HepG2 (cell line): ENCODE measurements around the gene CREBZF. TPM values are rescaled to one million over a fixed set of nuclear protein-coding genes. Genes with fewer than 3 reads are reported as not detected.

ENCODE experiments used
- CREB1 ChIP-seq, 2 experiments: fragments of 450-650 bp in 1 of 2; IDR thresholded peaks; 2 replicates each; pipeline ENCODE4 v1.6.1; 2016 to 2017; ENCODE audit warnings: control low read depth in 1 of 2, mild to moderate bottlenecking in 1 of 2, missing compliant biosample characterization in 1 of 2, missing genetic modification characterization in 1 of 2
- HDAC6 ChIP-seq: fragments of 200-600 bp; sonication (generic); IDR thresholded peaks from 2 replicates; pipeline ENCODE4 v1.7.0; 2017; ENCODE audit warnings: mild to moderate bottlenecking, antibody characterized with exemption, low read length, low read depth
- JUNB ChIP-seq: sonication (generic); formaldehyde crosslinking; IDR thresholded peaks from 2 replicates; pipeline ENCODE4 v1.8.0; 2022; ENCODE audit warnings: missing genetic modification reagents, mild to moderate bottlenecking, borderline replicate concordance
- KDM1A ChIP-seq: IDR thresholded peaks from 2 replicates; pipeline ENCODE4 v1.6.1; 2016; ENCODE audit warnings: missing compliant biosample characterization
- NFIC ChIP-seq: IDR thresholded peaks from 2 replicates; pipeline ENCODE4 v1.6.1; 2012; ENCODE audit warnings: mild to moderate bottlenecking, low read length, inconsistent platforms
- SIN3A ChIP-seq: IDR thresholded peaks from 2 replicates; pipeline ENCODE4 v1.6.1; 2011; ENCODE audit warnings: low read depth, mild to moderate bottlenecking, control low read depth, low read length, borderline replicate concordance
- ZBTB8A ChIP-seq: sonication (generic); formaldehyde crosslinking; IDR thresholded peaks from 2 replicates; pipeline ENCODE4 v1.4.0; 2020; ENCODE audit warnings: mild to moderate bottlenecking, low read depth, missing genetic modification reagents, borderline replicate concordance
- ZNF83 ChIP-seq: sonication (generic); formaldehyde crosslinking; IDR thresholded peaks from 2 replicates; pipeline ENCODE4 v1.4.0; 2020; ENCODE audit warnings: missing genetic modification reagents, mild to moderate bottlenecking, borderline replicate concordance
- polyA plus RNA-seq, 8 experiments: library from polyadenylated mRNA; depleted of rRNA in 3 of 8; stranded (reverse) in 7 of 8; unstranded in 1 of 8; fragments of >200 nt; fragmentation: Illumina TruSeq in 4 of 8; extraction: Trizol in 4 of 8; gene quantifications; 2 replicates each; pipeline versions ENCODE4 v1.2.1 to v1.2.3, GENCODE V29; 2011 to 2016; ENCODE audit warnings: low read depth in 4 of 8, missing spikeins in 1 of 8, mixed read lengths in 1 of 8; ENCODE audit not compliant: insufficient read depth in 1 of 8
- total RNA-seq, 5 experiments: library from RNA; depleted of rRNA; stranded (reverse); fragments of >200 nt; fragmentation: Illumina TruSeq; extraction: Trizol; gene quantifications; 2 replicates each; pipeline ENCODE4 v1.2.3, GENCODE V29; 2016; ENCODE audit warnings: low read depth in 1 of 5
- TF ChIP-seq, protein P1 (sequence below): sonication (generic); formaldehyde crosslinking; conservative IDR thresholded peaks from 2 replicates; pipeline ENCODE4 v1.4.0; 2020; ENCODE audit warnings: missing genetic modification reagents
- TF ChIP-seq, protein P2 (sequence below): sonication (generic); formaldehyde crosslinking; IDR thresholded peaks from 2 replicates; pipeline ENCODE4 v1.5.0; 2020; ENCODE audit warnings: missing genetic modification reagents
- TF ChIP-seq, protein P3 (sequence below): sonication (generic); formaldehyde crosslinking; IDR thresholded peaks from 2 replicates; pipeline ENCODE4 v1.8.0; 2023; ENCODE audit warnings: mild to moderate bottlenecking, missing genetic modification reagents
- TF ChIP-seq, protein P4 (sequence below): sonication (generic); formaldehyde crosslinking; conservative IDR thresholded peaks from 2 replicates; pipeline ENCODE4 v1.4.0; 2020; ENCODE audit warnings: mild to moderate bottlenecking, missing genetic modification reagents, moderate library complexity
- TF ChIP-seq, protein P5 (sequence below): sonication (generic); formaldehyde crosslinking; IDR thresholded peaks from 2 replicates; pipeline ENCODE4 v1.5.0; 2020; ENCODE audit warnings: missing genetic modification reagents
- TF ChIP-seq, protein P6 (sequence below): sonication (generic); IDR thresholded peaks from 2 replicates; pipeline ENCODE4 v1.6.1; 2016; ENCODE audit warnings: low read depth, borderline replicate concordance

The CREBZF gene
- total and polyA plus RNA-seq, 2 of the 13 experiments (the other 11 are each of a cell fraction or from before 2014, with no cell fraction given): 30.6 to 43.1 TPM

DNA sequence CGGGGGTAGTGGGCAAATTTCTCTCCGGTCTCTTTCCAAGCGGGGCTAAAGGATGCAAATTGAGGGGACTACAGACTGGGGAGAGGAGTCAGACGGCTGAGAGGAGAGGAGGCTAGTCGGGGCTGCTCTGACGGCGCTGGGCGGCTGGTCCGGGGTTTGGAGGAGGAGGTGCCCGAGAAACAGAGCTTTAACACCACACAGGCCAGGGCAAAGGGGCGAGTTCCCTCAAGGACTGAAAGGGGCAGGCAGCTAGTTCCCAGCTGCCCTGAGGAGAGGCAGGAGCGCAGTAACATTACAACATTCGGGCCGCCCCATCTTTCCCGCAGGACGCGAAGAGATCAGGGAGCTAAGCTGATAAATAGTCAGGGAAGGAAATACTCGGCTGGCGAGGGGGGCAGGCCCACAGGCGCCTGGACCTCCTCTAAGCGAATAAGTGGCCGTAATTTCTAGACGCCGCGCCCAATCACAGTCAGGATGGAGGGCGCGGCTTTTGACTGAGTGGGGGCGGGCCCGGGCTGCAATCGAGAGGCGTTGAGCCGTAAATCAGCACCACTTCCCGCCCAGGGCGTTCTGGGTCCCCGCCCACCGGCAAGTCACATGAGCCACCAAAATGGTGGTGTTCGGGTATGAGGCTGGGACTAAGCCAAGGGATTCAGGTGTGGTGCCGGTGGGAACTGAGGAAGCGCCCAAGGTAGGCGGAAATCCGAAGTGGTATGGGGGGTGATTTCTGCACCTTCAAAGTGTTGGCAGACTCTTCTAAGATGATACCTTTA lies 36.7 kb downstream of the CREBZF start, which contains the start of gene TMEM126B (continued):
- TF ChIP-seq, protein P1, sequence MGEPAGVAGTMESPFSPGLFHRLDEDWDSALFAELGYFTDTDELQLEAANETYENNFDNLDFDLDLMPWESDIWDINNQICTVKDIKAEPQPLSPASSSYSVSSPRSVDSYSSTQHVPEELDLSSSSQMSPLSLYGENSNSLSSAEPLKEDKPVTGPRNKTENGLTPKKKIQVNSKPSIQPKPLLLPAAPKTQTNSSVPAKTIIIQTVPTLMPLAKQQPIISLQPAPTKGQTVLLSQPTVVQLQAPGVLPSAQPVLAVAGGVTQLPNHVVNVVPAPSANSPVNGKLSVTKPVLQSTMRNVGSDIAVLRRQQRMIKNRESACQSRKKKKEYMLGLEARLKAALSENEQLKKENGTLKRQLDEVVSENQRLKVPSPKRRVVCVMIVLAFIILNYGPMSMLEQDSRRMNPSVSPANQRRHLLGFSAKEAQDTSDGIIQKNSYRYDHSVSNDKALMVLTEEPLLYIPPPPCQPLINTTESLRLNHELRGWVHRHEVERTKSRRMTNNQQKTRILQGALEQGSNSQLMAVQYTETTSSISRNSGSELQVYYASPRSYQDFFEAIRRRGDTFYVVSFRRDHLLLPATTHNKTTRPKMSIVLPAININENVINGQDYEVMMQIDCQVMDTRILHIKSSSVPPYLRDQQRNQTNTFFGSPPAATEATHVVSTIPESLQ (CRISPR knock-in tag): no peak; the same call in 1 of the 2 replicates
- TF ChIP-seq CREB1 (IDR thresholded peaks at IDR 0.05) (0 out of 2 replicates have a peak, but pooled peaks have one; percentile 19), CREB1 (CRISPR knock-in tag; IDR thresholded peaks at IDR 0.05) (0 out of 2 replicates have a peak, but pooled peaks have one; percentile 59), HDAC6 (no peak), ZNF83 (CRISPR knock-in tag) (no peak), JUNB (no peak), SIN3A (peak; percentile 59; the same call in 1 of the 2 replicates), KDM1A (CRISPR knock-in tag) (no peak), NFIC (0 out of 2 replicates have a peak, but pooled peaks have one; percentile 2), ZBTB8A (CRISPR knock-in tag) (no peak)
- TF ChIP-seq, protein P2, sequence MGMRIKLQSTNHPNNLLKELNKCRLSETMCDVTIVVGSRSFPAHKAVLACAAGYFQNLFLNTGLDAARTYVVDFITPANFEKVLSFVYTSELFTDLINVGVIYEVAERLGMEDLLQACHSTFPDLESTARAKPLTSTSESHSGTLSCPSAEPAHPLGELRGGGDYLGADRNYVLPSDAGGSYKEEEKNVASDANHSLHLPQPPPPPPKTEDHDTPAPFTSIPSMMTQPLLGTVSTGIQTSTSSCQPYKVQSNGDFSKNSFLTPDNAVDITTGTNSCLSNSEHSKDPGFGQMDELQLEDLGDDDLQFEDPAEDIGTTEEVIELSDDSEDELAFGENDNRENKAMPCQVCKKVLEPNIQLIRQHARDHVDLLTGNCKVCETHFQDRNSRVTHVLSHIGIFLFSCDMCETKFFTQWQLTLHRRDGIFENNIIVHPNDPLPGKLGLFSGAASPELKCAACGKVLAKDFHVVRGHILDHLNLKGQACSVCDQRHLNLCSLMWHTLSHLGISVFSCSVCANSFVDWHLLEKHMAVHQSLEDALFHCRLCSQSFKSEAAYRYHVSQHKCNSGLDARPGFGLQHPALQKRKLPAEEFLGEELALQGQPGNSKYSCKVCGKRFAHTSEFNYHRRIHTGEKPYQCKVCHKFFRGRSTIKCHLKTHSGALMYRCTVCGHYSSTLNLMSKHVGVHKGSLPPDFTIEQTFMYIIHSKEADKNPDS (CRISPR knock-in tag): no peak
- TF ChIP-seq, protein P3, sequence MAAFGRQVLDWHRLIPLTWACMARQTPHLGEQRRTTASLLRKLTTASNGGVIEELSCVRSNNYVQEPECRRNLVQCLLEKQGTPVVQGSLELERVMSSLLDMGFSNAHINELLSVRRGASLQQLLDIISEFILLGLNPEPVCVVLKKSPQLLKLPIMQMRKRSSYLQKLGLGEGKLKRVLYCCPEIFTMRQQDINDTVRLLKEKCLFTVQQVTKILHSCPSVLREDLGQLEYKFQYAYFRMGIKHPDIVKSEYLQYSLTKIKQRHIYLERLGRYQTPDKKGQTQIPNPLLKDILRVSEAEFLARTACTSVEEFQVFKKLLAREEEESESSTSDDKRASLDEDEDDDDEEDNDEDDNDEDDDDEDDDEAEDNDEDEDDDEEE: no peak; the same call in 1 of the 2 replicates
- TF ChIP-seq, protein P4, sequence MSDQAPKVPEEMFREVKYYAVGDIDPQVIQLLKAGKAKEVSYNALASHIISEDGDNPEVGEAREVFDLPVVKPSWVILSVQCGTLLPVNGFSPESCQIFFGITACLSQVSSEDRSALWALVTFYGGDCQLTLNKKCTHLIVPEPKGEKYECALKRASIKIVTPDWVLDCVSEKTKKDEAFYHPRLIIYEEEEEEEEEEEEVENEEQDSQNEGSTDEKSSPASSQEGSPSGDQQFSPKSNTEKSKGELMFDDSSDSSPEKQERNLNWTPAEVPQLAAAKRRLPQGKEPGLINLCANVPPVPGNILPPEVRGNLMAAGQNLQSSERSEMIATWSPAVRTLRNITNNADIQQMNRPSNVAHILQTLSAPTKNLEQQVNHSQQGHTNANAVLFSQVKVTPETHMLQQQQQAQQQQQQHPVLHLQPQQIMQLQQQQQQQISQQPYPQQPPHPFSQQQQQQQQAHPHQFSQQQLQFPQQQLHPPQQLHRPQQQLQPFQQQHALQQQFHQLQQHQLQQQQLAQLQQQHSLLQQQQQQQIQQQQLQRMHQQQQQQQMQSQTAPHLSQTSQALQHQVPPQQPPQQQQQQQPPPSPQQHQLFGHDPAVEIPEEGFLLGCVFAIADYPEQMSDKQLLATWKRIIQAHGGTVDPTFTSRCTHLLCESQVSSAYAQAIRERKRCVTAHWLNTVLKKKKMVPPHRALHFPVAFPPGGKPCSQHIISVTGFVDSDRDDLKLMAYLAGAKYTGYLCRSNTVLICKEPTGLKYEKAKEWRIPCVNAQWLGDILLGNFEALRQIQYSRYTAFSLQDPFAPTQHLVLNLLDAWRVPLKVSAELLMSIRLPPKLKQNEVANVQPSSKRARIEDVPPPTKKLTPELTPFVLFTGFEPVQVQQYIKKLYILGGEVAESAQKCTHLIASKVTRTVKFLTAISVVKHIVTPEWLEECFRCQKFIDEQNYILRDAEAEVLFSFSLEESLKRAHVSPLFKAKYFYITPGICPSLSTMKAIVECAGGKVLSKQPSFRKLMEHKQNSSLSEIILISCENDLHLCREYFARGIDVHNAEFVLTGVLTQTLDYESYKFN (CRISPR knock-in tag): no peak; the same call in 1 of the 2 replicates
- TF ChIP-seq, protein P5, sequence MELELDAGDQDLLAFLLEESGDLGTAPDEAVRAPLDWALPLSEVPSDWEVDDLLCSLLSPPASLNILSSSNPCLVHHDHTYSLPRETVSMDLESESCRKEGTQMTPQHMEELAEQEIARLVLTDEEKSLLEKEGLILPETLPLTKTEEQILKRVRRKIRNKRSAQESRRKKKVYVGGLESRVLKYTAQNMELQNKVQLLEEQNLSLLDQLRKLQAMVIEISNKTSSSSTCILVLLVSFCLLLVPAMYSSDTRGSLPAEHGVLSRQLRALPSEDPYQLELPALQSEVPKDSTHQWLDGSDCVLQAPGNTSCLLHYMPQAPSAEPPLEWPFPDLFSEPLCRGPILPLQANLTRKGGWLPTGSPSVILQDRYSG (CRISPR knock-in tag): no peak
- TF ChIP-seq, protein P6, sequence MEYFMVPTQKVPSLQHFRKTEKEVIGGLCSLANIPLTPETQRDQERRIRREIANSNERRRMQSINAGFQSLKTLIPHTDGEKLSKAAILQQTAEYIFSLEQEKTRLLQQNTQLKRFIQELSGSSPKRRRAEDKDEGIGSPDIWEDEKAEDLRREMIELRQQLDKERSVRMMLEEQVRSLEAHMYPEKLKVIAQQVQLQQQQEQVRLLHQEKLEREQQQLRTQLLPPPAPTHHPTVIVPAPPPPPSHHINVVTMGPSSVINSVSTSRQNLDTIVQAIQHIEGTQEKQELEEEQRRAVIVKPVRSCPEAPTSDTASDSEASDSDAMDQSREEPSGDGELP: peak; percentile 51; the same call in 1 of the 2 replicates
